IPS DF 4.7 (cell line): ENCODE data around the gene IGF2BP2.

Experiments used
- DNase-seq: peaks from one replicate; pipeline ENCODE4 v3.0.0-alpha.2; 2013; ENCODE audit warnings: low spot score; ENCODE audit errors: extremely low read depth

IGF2BP2 gene

DNA sequence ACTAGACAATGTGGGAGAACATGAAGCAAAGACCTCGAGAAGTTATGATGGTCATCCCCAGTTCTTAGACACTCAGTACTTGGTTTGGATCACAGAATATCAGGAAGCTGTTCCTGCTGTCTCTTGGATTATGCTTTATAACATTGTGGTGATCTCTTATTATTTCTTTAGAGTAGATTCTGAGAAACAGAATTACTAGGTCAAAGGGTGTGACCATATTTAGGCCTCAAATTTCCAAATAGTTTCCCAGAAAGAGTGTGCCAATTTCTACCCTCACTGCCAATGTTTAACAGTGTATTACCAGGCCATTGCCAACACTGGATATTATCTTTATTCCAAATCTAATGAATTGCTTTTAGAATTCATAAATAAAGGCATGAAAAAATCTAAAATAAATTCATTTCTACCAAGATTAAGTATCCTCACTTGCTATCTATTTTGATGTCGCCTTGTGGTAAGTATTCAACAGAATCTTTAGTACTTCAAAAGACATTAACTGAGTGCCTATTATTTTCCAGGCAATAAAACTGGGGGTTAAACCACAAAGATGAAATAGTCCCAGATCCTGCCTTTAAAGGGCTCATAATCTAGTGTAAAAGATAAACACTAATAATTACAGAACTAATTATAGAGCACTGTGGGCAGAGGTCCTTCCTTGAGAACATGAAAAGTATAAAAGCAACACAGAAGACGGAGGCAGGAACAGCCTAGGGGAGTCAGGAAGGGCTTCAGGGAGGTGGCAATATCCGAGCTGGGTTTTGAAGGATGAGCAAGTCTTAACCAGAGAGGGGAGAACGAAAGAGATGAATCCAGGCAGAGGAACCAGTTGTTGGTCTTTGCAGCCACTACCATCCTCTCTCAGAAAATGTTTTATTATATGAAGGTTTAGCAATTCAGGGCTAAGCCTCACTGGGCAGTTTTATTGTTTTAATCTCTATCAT is 86.8 kb downstream of the IGF2BP2 start:
- DNase-seq: no peak

DNA sequence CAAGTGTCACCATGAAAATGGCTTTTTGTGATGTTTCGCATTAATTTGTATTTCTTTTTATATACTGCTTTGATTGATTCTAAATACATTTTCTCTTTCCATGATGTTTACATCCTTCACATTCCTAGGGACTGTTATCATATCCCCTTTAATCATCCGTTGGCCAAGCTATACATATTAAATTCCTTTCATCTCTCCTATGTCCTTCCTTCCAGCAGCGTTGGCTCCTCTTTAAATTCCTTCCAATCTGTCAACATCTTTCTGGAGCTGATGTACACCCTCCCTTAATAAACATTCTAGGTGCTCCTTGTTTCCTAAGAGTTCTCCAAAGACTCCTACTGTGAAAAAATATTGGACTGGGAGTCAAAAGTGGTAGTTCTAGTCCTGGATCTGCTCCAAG is 87.8 kb downstream of the IGF2BP2 start:
- DNase-seq: no peak

- no peak for DNase-seq
These were observed 90.1 kb downstream of the IGF2BP2 start for GRCh38 chr3:185734725-185735096.

DNA sequence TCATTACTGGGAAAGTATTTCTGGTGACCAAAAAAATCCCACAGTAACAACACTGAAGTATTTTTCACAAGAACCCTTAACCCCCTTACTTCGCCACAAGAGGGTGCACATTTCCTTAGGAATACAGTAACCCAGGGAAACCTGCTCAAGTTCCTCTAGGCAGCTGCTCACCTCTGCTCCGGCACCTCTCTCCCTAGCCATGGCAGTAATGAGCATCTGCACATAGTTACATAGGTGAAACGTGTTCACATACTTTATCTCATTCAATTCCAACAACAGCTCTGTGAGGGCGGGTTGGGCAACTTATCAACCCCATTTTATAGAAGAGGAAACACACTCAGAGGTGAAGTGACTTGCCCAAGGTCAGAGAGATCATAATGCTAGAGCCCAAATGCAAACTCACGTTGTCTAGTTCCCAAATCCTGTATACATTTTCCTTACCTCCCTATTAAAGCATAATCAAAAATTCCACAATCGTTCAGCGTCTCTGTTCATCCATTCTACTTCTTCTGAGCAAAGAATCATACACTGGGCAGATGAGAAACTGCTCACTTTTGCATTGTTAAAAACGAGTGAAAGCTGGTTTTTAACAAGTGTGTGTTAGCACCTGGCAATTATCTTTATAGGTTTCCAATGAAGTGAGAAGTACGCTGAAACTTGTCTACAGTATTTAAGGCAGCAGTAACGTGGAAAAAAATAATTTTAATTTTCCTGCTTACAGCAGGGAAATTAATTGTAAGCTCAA is 90.7 kb downstream of the IGF2BP2 start:
- peak; percentile 69 for DNase-seq

DNA sequence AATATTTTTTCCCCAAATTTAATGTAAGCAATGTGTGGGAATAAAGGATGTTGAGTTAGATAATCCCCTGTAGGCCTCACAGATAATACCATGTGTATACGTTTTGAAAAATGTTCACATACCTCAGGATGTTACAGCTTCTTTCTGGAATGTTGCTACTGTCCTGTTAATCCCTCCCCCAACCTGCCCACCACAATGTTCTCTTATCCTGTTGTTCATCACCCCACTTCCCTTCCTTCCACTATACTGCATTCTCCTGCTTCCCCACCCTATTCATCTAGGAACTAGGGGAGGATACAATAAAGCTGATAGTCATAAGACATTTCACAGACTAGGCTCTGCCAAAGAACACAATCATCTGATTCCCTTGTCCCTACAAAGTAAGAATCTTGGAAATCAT is 92.1 kb downstream of the IGF2BP2 start:
- no peak for DNase-seq

- no peak for DNase-seq
These were observed 94.3 kb downstream of the IGF2BP2 start for GRCh38 chr3:185730550-185730949.

- DNase-seq: no peak
These were observed 95.3 kb downstream of the IGF2BP2 start for GRCh38 chr3:185729337-185730055.

- DNase-seq: no peak
These were observed 96.1 kb downstream of the IGF2BP2 start for GRCh38 chr3:185728630-185729336.

DNA sequence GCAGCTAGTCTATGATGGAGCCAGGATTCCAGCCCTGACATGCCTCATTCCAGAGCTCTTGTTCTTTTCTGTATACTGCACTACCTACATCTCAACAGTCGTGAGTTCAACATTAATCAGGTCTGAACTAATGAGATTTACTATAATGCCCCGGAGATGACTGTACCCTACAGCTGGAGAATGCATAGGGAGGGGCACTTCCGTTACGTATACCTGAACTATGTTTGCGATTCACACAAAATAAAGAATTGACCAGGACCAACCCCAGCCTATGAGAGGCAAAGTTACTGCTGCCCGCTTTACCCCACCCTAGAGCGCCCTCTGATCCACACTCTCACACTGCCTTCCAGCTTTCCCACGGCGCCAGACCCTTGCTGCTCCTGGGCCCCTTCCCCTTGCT is 97.0 kb downstream of the IGF2BP2 start:
- no peak for DNase-seq

DNA sequence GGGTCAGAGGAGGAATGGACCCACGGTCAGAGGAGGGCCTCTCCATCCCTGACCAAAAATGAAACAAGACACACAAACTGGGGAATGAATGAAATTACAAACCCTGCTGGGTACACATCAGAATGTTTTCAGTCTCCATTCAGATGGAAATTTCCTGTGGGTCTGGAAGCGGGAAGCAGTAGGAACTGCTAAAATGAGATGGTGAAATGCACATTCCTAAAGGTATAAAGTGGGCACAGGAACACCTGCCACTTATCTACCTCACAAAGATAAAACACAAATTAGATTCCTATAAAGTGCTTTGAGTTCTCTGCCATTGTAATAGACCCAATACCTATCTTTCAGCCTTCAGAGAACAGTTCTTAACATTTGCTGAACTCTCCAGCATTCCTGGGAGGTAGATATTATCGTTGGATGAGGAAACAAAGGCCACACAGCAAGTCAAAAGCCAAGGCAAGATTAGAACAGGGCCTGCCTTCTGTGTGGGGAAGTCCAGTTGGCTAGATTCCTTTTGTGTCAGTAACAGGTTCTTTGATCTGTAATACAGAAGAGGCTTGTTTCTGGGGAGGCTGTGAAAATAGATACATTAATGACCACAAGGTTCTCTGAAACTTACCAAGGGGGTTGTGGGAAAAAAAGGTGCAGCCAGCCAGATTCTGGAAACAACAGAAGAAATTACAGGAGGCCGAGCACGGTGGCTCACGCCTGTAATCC is 98.4 kb downstream of the IGF2BP2 start:
- no peak for DNase-seq

GRCh38 chr3:185724761-185725160 is 100.1 kb downstream of the IGF2BP2 start:
- DNase-seq: no peak

DNA sequence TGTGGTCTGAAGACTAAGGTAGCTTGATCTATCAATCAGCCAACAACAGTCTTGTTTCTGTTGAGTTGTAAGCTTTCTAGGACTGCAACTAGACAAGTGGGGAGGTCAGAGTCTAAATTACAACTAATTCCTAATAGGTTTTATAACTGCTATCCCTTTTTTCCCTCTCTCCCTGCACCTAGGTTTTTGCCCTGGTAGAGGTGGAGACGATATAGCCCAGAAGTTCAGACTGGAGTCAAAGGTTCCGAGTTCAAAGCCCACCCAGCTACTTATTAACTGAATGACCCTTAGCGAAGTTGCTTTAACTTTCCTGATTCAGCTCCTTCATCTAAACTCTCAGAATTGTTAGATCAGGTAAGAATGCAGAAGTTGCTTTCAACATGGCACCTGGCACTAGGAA is 100.6 kb downstream of the IGF2BP2 start:
- no peak for DNase-seq

- DNase-seq: no peak
These were observed 102.0 kb downstream of the IGF2BP2 start for GRCh38 chr3:185722881-185723280.

DNA sequence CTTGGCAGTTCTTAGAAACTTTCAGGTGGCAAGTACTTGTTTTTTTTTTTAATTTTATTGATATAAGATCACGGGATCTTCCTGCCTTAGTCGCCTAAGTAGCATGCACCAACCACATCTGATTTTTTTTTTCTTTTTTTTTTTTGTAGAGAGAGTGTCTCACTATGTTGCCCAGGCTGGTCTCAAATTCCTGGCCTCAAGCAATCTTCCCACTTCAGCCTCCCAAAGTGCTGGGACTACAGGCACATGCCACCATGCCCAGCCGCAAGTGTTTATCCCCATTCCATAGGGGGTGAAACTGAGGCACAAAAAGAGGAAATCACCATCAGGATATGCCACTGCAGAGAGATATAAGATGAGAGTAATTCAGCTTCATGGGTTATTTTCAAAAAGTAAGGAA is 102.9 kb downstream of the IGF2BP2 start:
- DNase-seq: no peak

GRCh38 chr3:185720326-185720725 is 104.5 kb downstream of the IGF2BP2 start:
- DNase-seq: no peak

- DNase-seq: no peak
These were observed 105.9 kb downstream of the IGF2BP2 start for GRCh38 chr3:185718736-185719593.

DNA sequence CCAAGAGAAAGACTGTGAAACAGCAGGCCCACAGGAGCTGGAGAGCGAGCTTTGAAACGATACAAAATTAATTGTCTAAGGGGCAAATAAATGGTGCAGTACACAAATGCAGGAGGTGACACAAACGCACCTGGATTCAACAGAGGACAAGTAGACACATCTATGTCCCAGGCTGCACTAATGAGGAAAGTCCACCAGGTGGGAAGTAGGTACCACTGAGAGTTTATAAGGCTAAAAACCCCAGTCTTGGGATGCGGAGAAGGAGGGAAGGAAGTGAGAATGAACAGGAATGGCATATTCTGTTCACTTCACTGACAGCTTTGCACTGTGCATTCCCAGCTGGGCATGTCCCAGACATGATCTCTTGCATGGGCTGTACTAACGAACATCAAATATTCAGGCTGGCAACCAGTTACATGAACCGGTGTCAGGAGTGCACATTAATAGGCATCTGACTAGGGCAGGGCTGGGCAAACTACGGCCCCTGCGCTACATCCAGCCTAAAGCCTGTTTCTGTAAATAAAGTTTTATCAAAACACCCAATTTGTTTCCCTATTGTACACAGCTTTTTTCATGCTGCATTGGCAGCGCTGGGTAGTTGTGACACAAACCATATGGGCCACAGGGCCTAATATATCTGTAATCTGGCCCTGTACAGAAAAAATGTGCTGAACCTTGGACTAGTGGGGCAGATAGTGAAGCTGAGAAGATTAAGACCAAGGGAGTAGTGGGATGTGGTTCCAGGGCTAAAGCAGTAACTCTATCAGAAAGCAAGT is 107.0 kb downstream of the IGF2BP2 start:
- DNase-seq: no peak

- no peak for DNase-seq
These were observed 107.7 kb downstream of the IGF2BP2 start for GRCh38 chr3:185717121-185717520.
